Measurements from ENCODE around the gene TACR2.

Gene TACR2

DNA sequence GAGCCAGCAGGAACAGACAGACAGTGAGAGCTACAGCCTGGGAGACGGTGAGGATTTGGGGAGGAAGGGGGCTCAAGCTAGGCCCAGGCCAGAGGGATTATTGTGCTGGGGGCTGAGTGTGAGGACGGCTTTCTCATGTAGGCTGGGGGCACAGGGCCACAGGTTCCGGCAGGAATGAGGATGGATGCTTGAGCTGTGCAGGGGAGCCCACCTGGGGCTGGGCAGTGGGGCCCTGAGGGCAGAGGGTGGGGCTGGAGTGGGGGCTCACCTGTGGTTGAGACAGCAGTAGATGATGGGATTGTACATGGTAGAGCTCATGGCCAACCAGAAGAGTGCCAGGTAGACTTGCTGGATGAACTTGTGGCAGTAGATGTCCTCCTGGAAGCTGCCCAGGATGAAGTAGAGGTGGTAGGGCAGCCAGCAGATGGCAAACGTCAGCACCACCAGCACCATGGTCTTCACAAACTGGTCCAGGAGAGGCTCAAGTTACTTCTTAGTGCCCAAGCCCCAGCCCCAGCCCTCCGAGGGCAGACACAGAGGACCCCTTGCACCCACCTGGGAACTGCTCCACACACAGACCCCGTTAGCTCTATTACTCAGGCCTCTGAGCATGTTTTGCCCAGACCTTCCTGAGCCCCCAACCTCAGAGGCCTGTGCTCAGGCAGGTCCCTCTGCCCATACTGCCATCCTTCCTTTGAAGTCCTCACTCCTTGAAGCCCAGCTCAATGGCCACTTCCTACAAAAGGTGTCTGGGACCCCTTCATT lies 9.7 kb downstream of the TACR2 start:
- Histone ChIP-seq H3K9me2 (replicated peaks; ENCODE audit: insufficient read depth, low read length) (no peaks in the 10 kb centered on the region), H2AFZ (ENCODE audit: low read depth, low read length, severe bottlenecking) (no peak overlapping the region), H3K4me2 (ENCODE audit: low read depth, low read length, poor library complexity, severe bottlenecking) (no peak overlapping the region), H3K9ac (ENCODE audit: low read length) (no peak overlapping the region), H4K20me1 (ENCODE audit: low read depth, low read length) (no peaks in the 10 kb centered on the region), H3K9me3 (ENCODE audit: insufficient read depth, low read length) (no peaks in the 10 kb centered on the region), H3K79me2 (ENCODE audit: insufficient read depth, low read length) (no peaks in the 10 kb centered on the region), H3K4me3 (ENCODE audit: insufficient read depth, low read length, poor library complexity, severe bottlenecking) (no peak overlapping the region), H3K36me3 (ENCODE audit: low read length) (no peaks in the 10 kb centered on the region), H3F3A (ENCODE audit: insufficient read depth) (no peaks in the 10 kb centered on the region; the same call in 1 of the 2 replicates), H3K27me3 (ENCODE audit: low read length) (no peaks in the 10 kb centered on the region), H3K27ac (ENCODE audit: low read depth, low read length) (no peak overlapping the region)
- no peak for TF ChIP-seq EZH2phosphoT487 (conservative IDR thresholded peaks at IDR 0.05; ENCODE audit: low read length)
- TF ChIP-seq, protein P1, sequence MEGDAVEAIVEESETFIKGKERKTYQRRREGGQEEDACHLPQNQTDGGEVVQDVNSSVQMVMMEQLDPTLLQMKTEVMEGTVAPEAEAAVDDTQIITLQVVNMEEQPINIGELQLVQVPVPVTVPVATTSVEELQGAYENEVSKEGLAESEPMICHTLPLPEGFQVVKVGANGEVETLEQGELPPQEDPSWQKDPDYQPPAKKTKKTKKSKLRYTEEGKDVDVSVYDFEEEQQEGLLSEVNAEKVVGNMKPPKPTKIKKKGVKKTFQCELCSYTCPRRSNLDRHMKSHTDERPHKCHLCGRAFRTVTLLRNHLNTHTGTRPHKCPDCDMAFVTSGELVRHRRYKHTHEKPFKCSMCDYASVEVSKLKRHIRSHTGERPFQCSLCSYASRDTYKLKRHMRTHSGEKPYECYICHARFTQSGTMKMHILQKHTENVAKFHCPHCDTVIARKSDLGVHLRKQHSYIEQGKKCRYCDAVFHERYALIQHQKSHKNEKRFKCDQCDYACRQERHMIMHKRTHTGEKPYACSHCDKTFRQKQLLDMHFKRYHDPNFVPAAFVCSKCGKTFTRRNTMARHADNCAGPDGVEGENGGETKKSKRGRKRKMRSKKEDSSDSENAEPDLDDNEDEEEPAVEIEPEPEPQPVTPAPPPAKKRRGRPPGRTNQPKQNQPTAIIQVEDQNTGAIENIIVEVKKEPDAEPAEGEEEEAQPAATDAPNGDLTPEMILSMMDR (IDR thresholded peaks at IDR 0.05; ENCODE audit: insufficient read depth, low read length, poor library complexity, severe bottlenecking): no peak

DNA sequence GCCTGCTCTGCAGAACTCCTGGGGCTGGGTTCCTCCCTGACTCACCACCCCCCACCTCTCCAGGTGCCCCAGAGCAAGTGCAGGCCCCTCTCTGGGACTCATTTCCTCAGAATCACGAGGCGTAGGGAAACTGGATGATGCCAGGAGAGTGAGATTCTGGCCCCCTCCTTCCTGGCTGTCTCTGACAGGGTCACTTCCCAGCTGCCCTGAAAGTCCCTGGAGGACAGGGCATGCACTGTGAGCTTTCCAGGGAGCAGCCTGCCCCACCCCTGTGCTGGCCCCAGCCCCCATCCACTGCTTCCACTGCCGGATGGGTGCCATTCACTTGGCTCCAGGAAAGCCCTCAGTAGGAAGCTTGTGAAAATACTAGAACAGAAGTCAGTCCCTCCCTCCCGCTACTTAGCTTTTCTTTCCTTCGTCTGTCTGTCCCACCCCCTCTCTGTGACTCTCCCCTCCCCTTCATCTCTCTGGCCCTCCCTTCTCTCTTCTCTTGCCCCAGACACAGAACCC lies 10.4 kb downstream of the TACR2 start:
- no peaks in the 10 kb centered on the region for H3K36me3 ChIP-seq (ENCODE audit: low read length)
- H2AFZ ChIP-seq (ENCODE audit: low read depth, low read length, severe bottlenecking): no peak overlapping the region
- TF ChIP-seq EZH2phosphoT487 (conservative IDR thresholded peaks at IDR 0.05; ENCODE audit: low read length): no peak
- TF ChIP-seq, protein P1 (IDR thresholded peaks at IDR 0.05; ENCODE audit: insufficient read depth, low read length, poor library complexity, severe bottlenecking): no peak
- no peaks in the 10 kb centered on the region; the same call in 1 of the 2 replicates for H3F3A ChIP-seq (ENCODE audit: insufficient read depth)
- H3K27ac ChIP-seq (ENCODE audit: low read depth, low read length): no peak overlapping the region
- no peak overlapping the region for H3K4me3 ChIP-seq (ENCODE audit: insufficient read depth, low read length, poor library complexity, severe bottlenecking)
- H3K9ac ChIP-seq (ENCODE audit: low read length): no peak overlapping the region
- H4K20me1 ChIP-seq (ENCODE audit: low read depth, low read length): no peaks in the 10 kb centered on the region
- H3K27me3 ChIP-seq (ENCODE audit: low read length): no peaks in the 10 kb centered on the region
- H3K79me2 ChIP-seq (ENCODE audit: insufficient read depth, low read length): no peaks in the 10 kb centered on the region
- no peak overlapping the region for H3K4me2 ChIP-seq (ENCODE audit: low read depth, low read length, poor library complexity, severe bottlenecking)
- no peaks in the 10 kb centered on the region for H3K9me3 ChIP-seq (ENCODE audit: insufficient read depth, low read length)
- no peaks in the 10 kb centered on the region for H3K9me2 ChIP-seq (replicated peaks; ENCODE audit: insufficient read depth, low read length)

- H4K20me1 ChIP-seq (ENCODE audit: low read depth, low read length): no peaks in the 10 kb centered on the region
- no peak overlapping the region for H3K9ac ChIP-seq (ENCODE audit: low read length)
- no peak overlapping the region for H3K27ac ChIP-seq (ENCODE audit: low read depth, low read length)
- H3K9me2 ChIP-seq (replicated peaks; ENCODE audit: insufficient read depth, low read length): no peaks in the 10 kb centered on the region
- H3K36me3 ChIP-seq (ENCODE audit: low read length): no peaks in the 10 kb centered on the region
- H3K4me2 ChIP-seq (ENCODE audit: low read depth, low read length, poor library complexity, severe bottlenecking): no peak overlapping the region
- no peak overlapping the region for H3K4me3 ChIP-seq (ENCODE audit: insufficient read depth, low read length, poor library complexity, severe bottlenecking)
- no peak overlapping the region for H2AFZ ChIP-seq (ENCODE audit: low read depth, low read length, severe bottlenecking)
- H3F3A ChIP-seq (ENCODE audit: insufficient read depth): no peaks in the 10 kb centered on the region; the same call in 1 of the 2 replicates
- H3K27me3 ChIP-seq (ENCODE audit: low read length): no peaks in the 10 kb centered on the region
- TF ChIP-seq, protein P1 (IDR thresholded peaks at IDR 0.05; ENCODE audit: insufficient read depth, low read length, poor library complexity, severe bottlenecking): no peak
- TF ChIP-seq EZH2phosphoT487 (conservative IDR thresholded peaks at IDR 0.05; ENCODE audit: low read length): no peak
- no peaks in the 10 kb centered on the region for H3K79me2 ChIP-seq (ENCODE audit: insufficient read depth, low read length)
- H3K9me3 ChIP-seq (ENCODE audit: insufficient read depth, low read length): no peaks in the 10 kb centered on the region
These were observed 11.5 kb downstream of the TACR2 start for GRCh38 chr10:69405221-69405620.

Data from SU-DHL-6 (cell line).